HCT116 (cell line): Measurements from ENCODE around the gene ERCC4. TPM values are rescaled to one million over a fixed set of nuclear protein-coding genes. Genes with fewer than 3 reads are reported as not detected.

ENCODE experiments used
- ATAC-seq: fragments of 200-7000 bp; cut with Tn5 transposase; 2 replicates; pipeline ENCODE4 v1.9.1; 2020; ENCODE audit warnings: mild to moderate bottlenecking, moderate library complexity
- BruUV-seq: library from RNA; stranded (reverse); fragments of 400-500 nt; replicated peaks from 2 replicates; lab custom pipeline; 2021; lab: Mats Ljungman, UMichigan
- CTCF ChIA-PET: fragments of 300-600 bp; sonication (Branson Sonifier 250); formaldehyde crosslinking; loops from one replicate; lab custom pipeline; 2021; ENCODE audit warnings: antibody characterized with exemption; lab: Charles Lee
- POLR2A ChIA-PET: fragments of 300-600, 350-600 bp; sonication (Branson Sonifier 250); formaldehyde crosslinking; loops from one replicate; lab custom pipeline; 2021; ENCODE audit warnings: antibody characterized with exemption; lab: Charles Lee
- RAD21 ChIA-PET, 2 experiments: fragments of 300-600 bp; sonication (Branson Sonifier 250); formaldehyde crosslinking; loops; one replicate each; lab custom pipeline; 2023; ENCODE audit warnings: low total read pairs in 2 of 2; ENCODE audit not compliant: uncharacterized antibody in 2 of 2, unreplicated experiment in 2 of 2, low non-redundant PET in 1 of 2; lab: Charles Lee
- DNase-seq: peaks from one replicate; pipeline ENCODE4 v3.0.0-alpha.2; 2010; ENCODE audit warnings: low read depth, low spot score
- H2AFZ ChIP-seq: fragments of 200-600 bp; shearing (Covaris generic), sonication (generic); 2 replicates; pipeline ENCODE4 v1.6.1; 2017; ENCODE audit warnings: low read depth, mixed run types, mixed read lengths, antibody characterized with exemption, low read length; ENCODE audit not compliant: poor library complexity, severe bottlenecking
- H3K27ac ChIP-seq: 2 replicates; pipeline ENCODE4 v1.5.1; 2012; ENCODE audit warnings: low read depth, low read length
- H3K27me3 ChIP-seq: fragments of 200-600 bp; sonication (generic); 2 replicates; pipeline ENCODE4 v1.6.1; 2016; ENCODE audit warnings: mixed run types, low read length, mixed read lengths; ENCODE audit not compliant: insufficient read depth
- H3K36me3 ChIP-seq, 2 experiments: fragments of 200-500 bp in 1 of 2; fragments of 200-600 bp in 1 of 2; sonication (Bioruptor generic) in 1 of 2; sonication (generic) in 1 of 2; 2 replicates each; pipeline versions ENCODE4 v1.5.1 to v1.6.1; 2014 to 2016; ENCODE audit warnings: low read length in 2 of 2, inconsistent platforms in 1 of 2, mixed read lengths in 1 of 2, mixed run types in 1 of 2; ENCODE audit not compliant: insufficient read depth in 2 of 2, control insufficient read depth in 1 of 2
- H3K4me1 ChIP-seq, 2 experiments: fragments of 200-600 bp in 1 of 2; sonication (generic) in 1 of 2; 2 replicates each; pipeline versions ENCODE4 v1.5.1 to v1.6.1; 2012 to 2017; ENCODE audit warnings: low read length in 2 of 2, inconsistent platforms in 1 of 2, mild to moderate bottlenecking in 1 of 2, mixed read lengths in 1 of 2, mixed run types in 1 of 2, moderate library complexity in 1 of 2; ENCODE audit not compliant: insufficient read depth in 2 of 2, control insufficient read depth in 1 of 2
- H3K4me2 ChIP-seq: fragments of 200-600 bp; sonication (generic); 2 replicates; pipeline ENCODE4 v1.6.1; 2017; ENCODE audit warnings: mixed run types, low read length, mixed read lengths
- H3K4me3 ChIP-seq, 2 experiments: fragments of 200-600 bp in 1 of 2; sonication (generic) in 1 of 2; replicated peaks in 1 of 2; 2 replicates each; pipeline ENCODE4 v1.5.1; 2011 to 2016; ENCODE audit warnings: low read length in 2 of 2, control low read depth in 1 of 2, low read depth in 1 of 2, mild to moderate bottlenecking in 1 of 2, mixed read lengths in 1 of 2, mixed run types in 1 of 2
- H3K79me2 ChIP-seq: fragments of 200-600 bp; sonication (generic); 2 replicates; pipeline ENCODE4 v1.6.1; 2017; ENCODE audit warnings: mild to moderate bottlenecking, mixed run types, low read length, moderate library complexity, mixed read lengths; ENCODE audit not compliant: insufficient read depth
- H3K9ac ChIP-seq: fragments of 200-600 bp; sonication (generic); 2 replicates; pipeline ENCODE4 v1.6.1; 2016; ENCODE audit warnings: low read length, mixed read lengths
- H3K9me2 ChIP-seq: fragments of 200-600 bp; sonication (generic), shearing (Covaris generic); 2 replicates; pipeline ENCODE4 v1.6.1; 2017; ENCODE audit warnings: mixed run types, mild to moderate bottlenecking, moderate library complexity; ENCODE audit not compliant: insufficient read depth
- H3K9me3 ChIP-seq, 2 experiments: fragments of 200-500 bp in 1 of 2; fragments of 200-600 bp in 1 of 2; sonication (Bioruptor generic) in 1 of 2; sonication (generic) in 1 of 2; 2 replicates each; pipeline ENCODE4 v1.6.1; 2014 to 2017; ENCODE audit warnings: low read length in 2 of 2, mixed read lengths in 2 of 2, inconsistent platforms in 1 of 2, low read depth in 1 of 2, mild to moderate bottlenecking in 1 of 2, mixed run types in 1 of 2, moderate library complexity in 1 of 2; ENCODE audit not compliant: control insufficient read depth in 1 of 2, insufficient read depth in 1 of 2
- H4K20me1 ChIP-seq: fragments of 200-600 bp; sonication (generic), shearing (Covaris generic); 2 replicates; pipeline ENCODE4 v1.6.1; 2017; ENCODE audit warnings: mixed run types, mild to moderate bottlenecking, moderate library complexity; ENCODE audit not compliant: insufficient read depth
- ATF3 ChIP-seq: IDR thresholded peaks from 2 replicates; pipeline ENCODE4 v1.6.1; 2012
- CEBPB ChIP-seq: IDR thresholded peaks from 2 replicates; pipeline ENCODE4 v1.6.1; 2012; ENCODE audit warnings: low read depth
- EGR1 ChIP-seq: IDR thresholded peaks from 2 replicates; pipeline ENCODE4 v1.6.1; 2012; ENCODE audit warnings: low read depth
- EZH2phosphoT487 ChIP-seq: fragments of 200-600 bp; IDR thresholded peaks from 2 replicates; pipeline ENCODE4 v1.6.1; 2018; ENCODE audit warnings: antibody characterized with exemption, borderline replicate concordance
- JUND ChIP-seq: IDR thresholded peaks from 2 replicates; pipeline ENCODE4 v1.6.1; 2012
- MAX ChIP-seq: IDR thresholded peaks from 2 replicates; pipeline ENCODE4 v1.6.1; 2012
- POLR2AphosphoS5 ChIP-seq: IDR thresholded peaks from 2 replicates; pipeline ENCODE4 v1.6.1; 2011; ENCODE audit warnings: mild to moderate bottlenecking, low read depth, low read length, moderate library complexity
- RAD21 ChIP-seq: IDR thresholded peaks from 2 replicates; pipeline ENCODE4 v1.6.1; 2012; ENCODE audit warnings: low read depth, mild to moderate bottlenecking
- REST ChIP-seq: IDR thresholded peaks from 2 replicates; pipeline ENCODE4 v1.6.1; 2012; ENCODE audit warnings: low read depth
- SIN3A ChIP-seq: IDR thresholded peaks from 2 replicates; pipeline ENCODE4 v1.6.1; 2012; ENCODE audit warnings: low read depth
- SP1 ChIP-seq: IDR thresholded peaks from 2 replicates; pipeline ENCODE4 v1.6.1; 2012; ENCODE audit warnings: low read depth
- SRF ChIP-seq: IDR thresholded peaks from 2 replicates; pipeline ENCODE4 v1.6.1; 2012; ENCODE audit warnings: low read depth
- ZBTB33 ChIP-seq: IDR thresholded peaks from 2 replicates; pipeline ENCODE4 v1.6.1; 2011; ENCODE audit warnings: mild to moderate bottlenecking, low read length, moderate library complexity; ENCODE audit not compliant: insufficient replicate concordance; ENCODE audit errors: extremely low read depth
- ZFX ChIP-seq: fragments of 450-650 bp; IDR thresholded peaks from 2 replicates; pipeline ENCODE4 v1.6.1; 2017
- ZNF274 ChIP-seq: fragments of 200-500 bp; sonication (Bioruptor generic); IDR thresholded peaks from 2 replicates; pipeline ENCODE4 v1.6.1; 2014; ENCODE audit warnings: mild to moderate bottlenecking, low read depth, low read length, inconsistent platforms
- intact Hi-C: fragments of 100-400 bp; cut with micrococcal nuclease; formaldehyde crosslinking; loops from 2 replicates; pipeline ENCODE4 v1.10.0; 2022
- total RNA-seq: library from RNA; stranded (reverse); gene quantifications from one replicate; pipeline ENCODE4 v1.2.1, GENCODE V29; 2021; ENCODE audit not compliant: unreplicated experiment

ERCC4 gene
- total RNA-seq, 1 experiment from 2014 or later, result 10.4 TPM

- H3K27me3 ChIP-seq, result peaks cover 28% of the 10 kb centered on the region
- H3K4me2 ChIP-seq, result no peak overlapping the region
- no peak overlapping the region for H3K27ac ChIP-seq
- POLR2A ChIA-PET, result no interaction called here
- no peaks in the 10 kb centered on the region for H3K9me3 ChIP-seq
- no peak overlapping the region for H2AFZ ChIP-seq
- H4K20me1 ChIP-seq, result no peaks in the 10 kb centered on the region
- no peaks in the 10 kb centered on the region for H3K4me1 ChIP-seq
- TF ChIP-seq ZFX (no peak), POLR2AphosphoS5 (no peak), REST (no peak), MAX (no peak), ATF3 (no peak), SRF (no peak), ZBTB33 (no peak), CEBPB (no peak), SP1 (no peak), SIN3A (no peak), EGR1 (no peak), EZH2phosphoT487 (no peak), RAD21 (no peak), ZNF274 (no peak), JUND (no peak)
- no peaks in the 10 kb centered on the region for H3K36me3 ChIP-seq
- no peak for ATAC-seq
- RAD21 ChIA-PET, result no interaction called here
- BruUV-seq, result no TSS peak
- H3K4me3 ChIP-seq, result no peak overlapping the region
- no peaks in the 10 kb centered on the region for H3K79me2 ChIP-seq
- CTCF ChIA-PET, result no interaction called here
- H3K9ac ChIP-seq, result no peak overlapping the region
- H3K9me2 ChIP-seq, result no peaks in the 10 kb centered on the region
- intact Hi-C loops, result loop anchor here (10.0 kb wide), 1 partner anchor 1443 kb away; no protein-coding TSS in a partner anchor
- no peak for DNase-seq
Measured at GRCh38 chr16:13898233-13898632, 21.7 kb upstream of the ERCC4 start.
